GM12878 (cell line): Measurements from ENCODE around the gene PASK. TPM values are rescaled to one million over a fixed set of nuclear protein-coding genes. Genes with fewer than 3 reads are reported as not detected.

ENCODE experiments used
- CBX3 ChIP-seq: fragments of 200-600 bp; sonication (generic); IDR thresholded peaks from 2 replicates; pipeline ENCODE4 v1.6.1; 2016; ENCODE audit warnings: low read depth, borderline replicate concordance
- NRF1 ChIP-seq: conservative IDR thresholded peaks from 2 replicates; pipeline ENCODE4 v1.6.1; 2011; ENCODE audit warnings: mild to moderate bottlenecking, low read depth, low read length, improper control_type of control experiment
- RCOR1 ChIP-seq: conservative IDR thresholded peaks from 2 replicates; pipeline ENCODE4 v1.6.1; 2012; ENCODE audit warnings: low read depth, low read length, improper control_type of control experiment
- TARDBP ChIP-seq: IDR thresholded peaks from 2 replicates; pipeline ENCODE4 v1.6.1; 2016; ENCODE audit warnings: borderline replicate concordance
- TCF7 ChIP-seq: IDR thresholded peaks from 2 replicates; pipeline ENCODE4 v1.6.1; 2014; ENCODE audit warnings: antibody characterized with exemption, borderline replicate concordance
- polyA plus RNA-seq, 11 experiments: library from polyadenylated mRNA; depleted of rRNA in 4 of 11; unstranded in 6 of 11; stranded (reverse) in 5 of 11; fragments of >200 nt; fragmentation: Nextera tagmentation in 4 of 11; fragmentation: Illumina TruSeq in 1 of 11; extraction: Ambion mirVana in 4 of 11; extraction: Trizol in 1 of 11; gene quantifications; 1 replicate in 1 of 11; 2 replicates in 10 of 11; pipeline versions ENCODE4 v1.2.1 to v1.2.3, GENCODE V29; 2011 to 2016; ENCODE audit warnings: inconsistent platforms in 2 of 11, missing spikeins in 2 of 11, low read depth in 1 of 11
- total RNA-seq, 4 experiments: library from RNA; depleted of rRNA in 3 of 4; stranded (reverse); fragments of >200 nt in 3 of 4; fragmentation: Illumina TruSeq in 1 of 4; extraction: Trizol in 1 of 4; gene quantifications; 2 replicates each; pipeline versions ENCODE4 v1.2.1 to v1.2.3, GENCODE V29; 2013 to 2021
- TF ChIP-seq, protein P1 (sequence below): IDR thresholded peaks from 2 replicates; pipeline ENCODE4 v1.6.1; 2012; ENCODE audit warnings: improper control_type of control experiment, low read depth, low read length; ENCODE audit not compliant: insufficient replicate concordance
- TF ChIP-seq, protein P2 (sequence below): fragments of 450-650 bp; IDR thresholded peaks from 2 replicates; pipeline ENCODE4 v1.6.1; 2017; ENCODE audit warnings: mild to moderate bottlenecking, low read depth, inconsistent platforms; ENCODE audit not compliant: poor library complexity, severe bottlenecking

The PASK gene
- total and polyA plus RNA-seq, 10 of the 15 experiments (the other 5 are each of a cell fraction or from before 2014, with no cell fraction given) = 9.6 to 62.2 (median 28.5) TPM

DNA sequence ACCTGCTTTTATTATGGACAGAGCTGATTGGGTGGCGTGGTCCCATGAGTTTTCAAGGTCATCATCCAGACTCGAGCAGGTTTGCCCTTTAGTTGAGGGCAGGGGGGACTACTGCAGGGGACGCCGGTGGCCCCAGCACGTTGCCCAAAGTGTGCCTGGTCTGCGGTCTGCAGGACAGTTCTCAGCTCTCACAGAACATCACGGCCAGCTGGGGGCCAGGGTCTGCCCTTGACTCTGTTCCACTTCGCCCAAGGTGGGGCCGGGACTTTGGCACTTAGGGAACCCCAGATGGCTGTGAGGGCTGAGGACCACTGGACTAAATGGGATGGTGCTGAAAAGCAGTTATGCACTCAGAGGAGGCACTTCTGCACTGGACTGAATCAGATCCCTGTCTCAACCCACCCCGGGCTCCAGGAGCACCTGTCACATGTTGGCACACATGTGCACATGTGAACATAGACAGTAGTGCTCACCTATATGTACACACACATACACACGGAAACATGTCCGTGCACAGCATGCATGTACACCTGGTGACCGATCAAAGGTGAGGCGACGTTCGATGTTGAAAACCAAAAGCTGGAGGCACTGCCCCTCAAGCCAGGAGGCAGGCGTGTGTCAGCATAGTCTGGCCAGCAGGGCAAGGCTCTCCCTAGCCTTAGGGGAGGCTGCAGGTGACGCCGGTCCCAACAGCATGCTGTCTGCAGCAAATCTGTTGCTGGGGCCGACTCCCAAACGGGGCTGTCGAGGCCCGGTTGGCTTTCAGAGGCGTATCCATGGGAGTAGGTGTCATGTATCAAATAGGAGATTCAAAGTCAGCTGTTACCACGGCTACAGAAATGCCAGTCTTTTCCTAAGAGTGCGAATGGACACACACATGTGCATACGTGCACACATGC lies 49.4 kb upstream of the PASK start (continued):
- TF ChIP-seq, protein P1, sequence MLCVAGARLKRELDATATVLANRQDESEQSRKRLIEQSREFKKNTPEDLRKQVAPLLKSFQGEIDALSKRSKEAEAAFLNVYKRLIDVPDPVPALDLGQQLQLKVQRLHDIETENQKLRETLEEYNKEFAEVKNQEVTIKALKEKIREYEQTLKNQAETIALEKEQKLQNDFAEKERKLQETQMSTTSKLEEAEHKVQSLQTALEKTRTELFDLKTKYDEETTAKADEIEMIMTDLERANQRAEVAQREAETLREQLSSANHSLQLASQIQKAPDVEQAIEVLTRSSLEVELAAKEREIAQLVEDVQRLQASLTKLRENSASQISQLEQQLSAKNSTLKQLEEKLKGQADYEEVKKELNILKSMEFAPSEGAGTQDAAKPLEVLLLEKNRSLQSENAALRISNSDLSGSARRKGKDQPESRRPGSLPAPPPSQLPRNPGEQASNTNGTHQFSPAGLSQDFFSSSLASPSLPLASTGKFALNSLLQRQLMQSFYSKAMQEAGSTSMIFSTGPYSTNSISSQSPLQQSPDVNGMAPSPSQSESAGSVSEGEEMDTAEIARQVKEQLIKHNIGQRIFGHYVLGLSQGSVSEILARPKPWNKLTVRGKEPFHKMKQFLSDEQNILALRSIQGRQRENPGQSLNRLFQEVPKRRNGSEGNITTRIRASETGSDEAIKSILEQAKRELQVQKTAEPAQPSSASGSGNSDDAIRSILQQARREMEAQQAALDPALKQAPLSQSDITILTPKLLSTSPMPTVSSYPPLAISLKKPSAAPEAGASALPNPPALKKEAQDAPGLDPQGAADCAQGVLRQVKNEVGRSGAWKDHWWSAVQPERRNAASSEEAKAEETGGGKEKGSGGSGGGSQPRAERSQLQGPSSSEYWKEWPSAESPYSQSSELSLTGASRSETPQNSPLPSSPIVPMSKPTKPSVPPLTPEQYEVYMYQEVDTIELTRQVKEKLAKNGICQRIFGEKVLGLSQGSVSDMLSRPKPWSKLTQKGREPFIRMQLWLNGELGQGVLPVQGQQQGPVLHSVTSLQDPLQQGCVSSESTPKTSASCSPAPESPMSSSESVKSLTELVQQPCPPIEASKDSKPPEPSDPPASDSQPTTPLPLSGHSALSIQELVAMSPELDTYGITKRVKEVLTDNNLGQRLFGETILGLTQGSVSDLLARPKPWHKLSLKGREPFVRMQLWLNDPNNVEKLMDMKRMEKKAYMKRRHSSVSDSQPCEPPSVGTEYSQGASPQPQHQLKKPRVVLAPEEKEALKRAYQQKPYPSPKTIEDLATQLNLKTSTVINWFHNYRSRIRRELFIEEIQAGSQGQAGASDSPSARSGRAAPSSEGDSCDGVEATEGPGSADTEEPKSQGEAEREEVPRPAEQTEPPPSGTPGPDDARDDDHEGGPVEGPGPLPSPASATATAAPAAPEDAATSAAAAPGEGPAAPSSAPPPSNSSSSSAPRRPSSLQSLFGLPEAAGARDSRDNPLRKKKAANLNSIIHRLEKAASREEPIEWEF = no peak
- no peak for TF ChIP-seq NRF1
- TF ChIP-seq CBX3 = no peak
- TF ChIP-seq RCOR1 = no peak
- TF ChIP-seq, protein P2, sequence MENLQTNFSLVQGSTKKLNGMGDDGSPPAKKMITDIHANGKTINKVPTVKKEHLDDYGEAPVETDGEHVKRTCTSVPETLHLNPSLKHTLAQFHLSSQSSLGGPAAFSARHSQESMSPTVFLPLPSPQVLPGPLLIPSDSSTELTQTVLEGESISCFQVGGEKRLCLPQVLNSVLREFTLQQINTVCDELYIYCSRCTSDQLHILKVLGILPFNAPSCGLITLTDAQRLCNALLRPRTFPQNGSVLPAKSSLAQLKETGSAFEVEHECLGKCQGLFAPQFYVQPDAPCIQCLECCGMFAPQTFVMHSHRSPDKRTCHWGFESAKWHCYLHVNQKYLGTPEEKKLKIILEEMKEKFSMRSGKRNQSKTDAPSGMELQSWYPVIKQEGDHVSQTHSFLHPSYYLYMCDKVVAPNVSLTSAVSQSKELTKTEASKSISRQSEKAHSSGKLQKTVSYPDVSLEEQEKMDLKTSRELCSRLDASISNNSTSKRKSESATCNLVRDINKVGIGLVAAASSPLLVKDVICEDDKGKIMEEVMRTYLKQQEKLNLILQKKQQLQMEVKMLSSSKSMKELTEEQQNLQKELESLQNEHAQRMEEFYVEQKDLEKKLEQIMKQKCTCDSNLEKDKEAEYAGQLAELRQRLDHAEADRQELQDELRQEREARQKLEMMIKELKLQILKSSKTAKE = no peak
- no peak for TF ChIP-seq TCF7
- no peak for TF ChIP-seq TARDBP
